Body of pancreas (tissue), 4 donors: ENCODE results near the gene GEMIN4.

ENCODE experiments used
- CTCF ChIP-seq, 7 experiments: fragments of 450-650 bp in 4 of 7; fragments of 200-600 bp in 3 of 7; sonication (generic) in 3 of 7; IDR thresholded peaks; one replicate each; pipeline ENCODE4 v1.5.1; 2016 to 2019; ENCODE audit warnings: antibody characterized with exemption in 7 of 7
- POLR2A ChIP-seq, 3 donors: fragments of 450-650 bp; IDR thresholded peaks; one replicate each; pipeline ENCODE4 v1.6.1; 2016; ENCODE audit warnings: antibody characterized with exemption in 3 of 3, mild to moderate bottlenecking in 2 of 3

- no peak for TF ChIP-seq CTCF (IDR thresholded peaks at IDR 0.05)
- TF ChIP-seq POLR2A (IDR thresholded peaks at IDR 0.05) = no peak
Measured at GRCh38 chr17:759964-760363, 7.9 kb upstream of the GEMIN4 start.
